NCI-H2227 treated with DMSO at 0.1 percent for 48 hours (cell line): ENCODE data around the gene TMEM150B.
"Not testable (repeated sequence)": the region's sequence is repeated elsewhere in the genome, so short reads cannot be mapped to it uniquely, and the experiment has no call there.

Experiments used
- DNase-seq: peaks from one replicate; lab custom pipeline; 2025; lab: John Stamatoyannopoulos, UW

The TMEM150B gene

GRCh38 chr19:55339105-55339888 lies 14.2 kb upstream of the TMEM150B start, which contains the start of gene KMT5C:
Gene KMT5C (plus strand): TSS chr19:55339876. CDS start chr19:55341937, 2,061 bp downstream.
- DNase-seq, result peak; percentile 100

GRCh38 chr19:55336101-55336500 lies 11.0 kb upstream of the TMEM150B start:
- no peak for DNase-seq

- no peak for DNase-seq
These were observed 8.7 kb upstream of the TMEM150B start for GRCh38 chr19:55333870-55334269.

- DNase-seq, result not testable (repeated sequence)
These were observed 4.7 kb upstream of the TMEM150B start for GRCh38 chr19:55329791-55330190.

GRCh38 chr19:55328774-55329318 lies 3.7 kb upstream of the TMEM150B start:
- DNase-seq, result not testable (repeated sequence)

GRCh38 chr19:55324662-55325061 lies 479 bp downstream of the TMEM150B start:
- no peak for DNase-seq

- DNase-seq, result no peak
These were observed 2.8 kb downstream of the TMEM150B start for GRCh38 chr19:55322204-55322885.

- no peak for DNase-seq
These were observed 3.5 kb downstream of the TMEM150B start for GRCh38 chr19:55321466-55322137.

- no peak for DNase-seq
These were observed 4.2 kb downstream of the TMEM150B start for GRCh38 chr19:55320844-55321419.

- peak; percentile 85 for DNase-seq
These were observed 5.4 kb downstream of the TMEM150B start for GRCh38 chr19:55319785-55320184.

GRCh38 chr19:55316646-55317045 lies 8.5 kb downstream of the TMEM150B start:
- no peak for DNase-seq

GRCh38 chr19:55315956-55316525 lies 9.1 kb downstream of the TMEM150B start:
- DNase-seq, result no peak

GRCh38 chr19:55314396-55314795 lies 10.7 kb downstream of the TMEM150B start:
- DNase-seq, result no peak

- no peak for DNase-seq
These were observed 12.3 kb downstream of the TMEM150B start for GRCh38 chr19:55312621-55313512.

- DNase-seq, result no peak
These were observed 13.3 kb downstream of the TMEM150B start for GRCh38 chr19:55311797-55312196.

GRCh38 chr19:55311397-55311796 lies 13.7 kb downstream of the TMEM150B start:
- no peak for DNase-seq

GRCh38 chr19:55310498-55310897 lies 14.6 kb downstream of the TMEM150B start:
- no peak for DNase-seq

- no peak for DNase-seq
These were observed 15.7 kb downstream of the TMEM150B start for GRCh38 chr19:55309448-55309847.

GRCh38 chr19:55308281-55308680 lies 16.9 kb downstream of the TMEM150B start:
- DNase-seq, result no peak

- DNase-seq, result no peak
These were observed 18.4 kb downstream of the TMEM150B start for GRCh38 chr19:55306712-55307111.
